HL-60 (cell line): ENCODE data around the gene NEDD1.
A peak's percentile ranks its signal among the peaks of the same experiment; 100 is the strongest.

Source experiments
- DNase-seq, 2 experiments: peaks; one replicate each; pipeline ENCODE4 v3.0.0-alpha.2; 2010 to 2020; ENCODE audit warnings: low read depth in 1 of 2, low spot score in 1 of 2
- H3K27ac ChIP-seq: fragments of 250-450 bp; sonication (Bioruptor Pico); replicated peaks from 2 replicates; pipeline ENCODE4 v1.5.1; 2020; ENCODE audit warnings: mild to moderate bottlenecking, moderate library complexity
- H3K27me3 ChIP-seq: fragments of 250-450 bp; sonication (Bioruptor Pico); 2 replicates; pipeline ENCODE4 v1.5.1; 2021; ENCODE audit warnings: mild to moderate bottlenecking, moderate library complexity; ENCODE audit not compliant: insufficient read depth, poor library complexity, severe bottlenecking
- H3K4me3 ChIP-seq: replicated peaks from 2 replicates; pipeline ENCODE4 v1.5.1; 2011; ENCODE audit warnings: mild to moderate bottlenecking, control low read depth, low read length; ENCODE audit not compliant: insufficient read depth
- CTCF ChIP-seq: IDR thresholded peaks from one replicate; pipeline ENCODE4 v1.5.1; 2011; ENCODE audit warnings: low read length, control low read depth, inconsistent platforms; ENCODE audit not compliant: insufficient read depth
- GABPA ChIP-seq: IDR thresholded peaks from 2 replicates; pipeline ENCODE4 v1.6.1; 2012; ENCODE audit warnings: low read depth
- POLR2AphosphoS5 ChIP-seq: IDR thresholded peaks from 2 replicates; pipeline ENCODE4 v1.6.1; 2012; ENCODE audit warnings: low read depth
- REST ChIP-seq: IDR thresholded peaks from 2 replicates; pipeline ENCODE4 v1.6.1; 2012; ENCODE audit warnings: low read depth; ENCODE audit not compliant: insufficient replicate concordance
- SPI1 ChIP-seq: IDR thresholded peaks from 2 replicates; pipeline ENCODE4 v1.6.1; 2012; ENCODE audit warnings: low read depth, mild to moderate bottlenecking, borderline replicate concordance

The NEDD1 gene

GRCh38 chr12:96892104-96892503 is 15.0 kb upstream of the NEDD1 start:
- no peak overlapping the region for H3K27ac ChIP-seq
- DNase-seq, result no peak
- no peak overlapping the region for H3K4me3 ChIP-seq
- TF ChIP-seq SPI1, result no peak
- TF ChIP-seq CTCF, result no peak
- TF ChIP-seq REST, result no peak
- no peak for TF ChIP-seq GABPA
- TF ChIP-seq POLR2AphosphoS5, result no peak
- H3K27me3 ChIP-seq, result no peaks in the 10 kb centered on the region

- no peak for DNase-seq
- TF ChIP-seq REST (no peak), GABPA (no peak), SPI1 (no peak), POLR2AphosphoS5 (no peak), CTCF (no peak)
- H3K27me3 ChIP-seq, result no peaks in the 10 kb centered on the region
- H3K27ac ChIP-seq, result no peak overlapping the region
- H3K4me3 ChIP-seq, result no peak overlapping the region
Observed at GRCh38 chr12:96897421-96897820, 9.6 kb upstream of the NEDD1 start.

- no peaks in the 10 kb centered on the region for H3K27me3 ChIP-seq
- DNase-seq, result no peak
- no peak for TF ChIP-seq POLR2AphosphoS5
- TF ChIP-seq GABPA, result no peak
- TF ChIP-seq SPI1, result no peak
- TF ChIP-seq CTCF, result no peak
- TF ChIP-seq REST, result peak; percentile 82
- no peak overlapping the region for H3K4me3 ChIP-seq
- H3K27ac ChIP-seq, result no peak overlapping the region
Observed at GRCh38 chr12:96901175-96901574, 5.9 kb upstream of the NEDD1 start.
